ENCODE data around the gene ERCC6L2.

Gene ERCC6L2

DNA sequence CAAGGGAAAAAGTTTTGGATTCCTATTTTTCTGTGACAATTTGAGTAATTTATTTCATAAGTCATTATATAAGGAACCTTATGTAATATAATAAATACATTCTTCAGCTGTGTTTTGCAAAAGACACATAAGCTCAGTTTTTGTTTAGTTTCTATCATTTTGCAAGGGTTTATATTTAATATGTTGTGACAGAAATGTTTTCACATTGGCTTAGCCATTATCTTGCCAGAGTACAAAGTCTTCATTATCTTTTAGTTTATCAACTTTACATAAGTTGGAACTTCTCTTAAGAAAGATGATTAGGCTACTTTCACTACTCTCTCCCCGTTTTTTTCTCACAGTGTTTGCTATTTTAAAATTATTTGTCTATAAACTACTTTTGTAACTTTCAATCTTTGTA lies 54.8 kb downstream of the ERCC6L2 start:
- H3K36me3 ChIP-seq (ENCODE audit: insufficient read depth, low read length): peaks cover 15% of the 10 kb centered on the region

DNA sequence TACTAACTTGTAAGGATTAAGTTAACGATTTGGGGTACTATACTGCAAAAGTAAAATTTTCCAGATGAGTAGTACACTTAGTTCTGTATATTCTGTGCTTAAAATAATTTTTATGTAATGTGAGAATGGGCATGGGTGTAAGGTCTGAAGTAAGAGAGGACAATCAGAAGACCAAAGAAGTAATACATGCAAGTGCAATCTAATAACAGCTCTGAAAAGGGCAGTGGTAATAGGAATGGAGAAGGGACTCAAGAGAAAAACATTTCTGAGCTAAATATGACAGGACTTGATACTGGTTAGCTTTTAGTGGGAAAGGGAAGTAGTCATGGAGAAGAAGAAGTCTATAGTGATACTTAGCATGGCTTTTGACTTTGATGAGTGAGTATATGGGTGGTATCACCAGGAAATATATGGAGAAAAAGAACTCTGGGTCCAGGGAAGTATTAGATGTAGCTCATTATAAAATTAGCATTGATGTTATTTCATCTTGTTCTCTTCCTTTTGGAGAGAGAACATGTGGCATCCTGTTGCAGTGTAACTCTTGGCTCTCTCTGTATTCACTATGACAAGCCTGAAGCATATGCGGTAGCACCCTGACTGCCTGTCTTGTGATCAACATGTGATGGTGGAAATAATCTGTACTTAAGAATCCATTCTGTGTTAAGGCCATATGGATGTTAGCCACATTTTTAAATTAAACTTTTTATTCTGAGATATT lies 60.5 kb downstream of the ERCC6L2 start:
- H3K36me3 ChIP-seq (ENCODE audit: insufficient read depth, low read length): peaks cover 14% of the 10 kb centered on the region; the same call in 1 of the 2 replicates

More for the DNA sequence above, 54.8 kb downstream of the ERCC6L2 start:
- Histone ChIP-seq H3F3A (ENCODE audit: insufficient read depth, low read length) (no peaks in the 10 kb centered on the region), H3K9me3 (ENCODE audit: low read length) (no peaks in the 10 kb centered on the region), H3K9me2 (ENCODE audit: low read depth, low read length) (no peaks in the 10 kb centered on the region), H3K4me1 (ENCODE audit: insufficient read depth, low read length, severe bottlenecking) (no peaks in the 10 kb centered on the region), H3K27me3 (ENCODE audit: insufficient read depth, low read length) (no peaks in the 10 kb centered on the region), H4K20me1 (ENCODE audit: insufficient read depth, low read length) (no peaks in the 10 kb centered on the region), H3K9ac (ENCODE audit: low read length) (no peak overlapping the region), H3K4me3 (ENCODE audit: low read depth, low read length, poor library complexity, severe bottlenecking) (no peak overlapping the region), H3K79me2 (ENCODE audit: insufficient read depth, low read length) (no peaks in the 10 kb centered on the region), H2AFZ (ENCODE audit: low read length) (no peak overlapping the region), H3K27ac (ENCODE audit: low read depth, low read length, poor library complexity, severe bottlenecking) (no peak overlapping the region), H3K4me2 (ENCODE audit: low read length) (no peak overlapping the region)
- no peak for TF ChIP-seq EZH2 (IDR thresholded peaks at IDR 0.05; ENCODE audit: borderline replicate concordance, low read length)
- TF ChIP-seq, protein P1, sequence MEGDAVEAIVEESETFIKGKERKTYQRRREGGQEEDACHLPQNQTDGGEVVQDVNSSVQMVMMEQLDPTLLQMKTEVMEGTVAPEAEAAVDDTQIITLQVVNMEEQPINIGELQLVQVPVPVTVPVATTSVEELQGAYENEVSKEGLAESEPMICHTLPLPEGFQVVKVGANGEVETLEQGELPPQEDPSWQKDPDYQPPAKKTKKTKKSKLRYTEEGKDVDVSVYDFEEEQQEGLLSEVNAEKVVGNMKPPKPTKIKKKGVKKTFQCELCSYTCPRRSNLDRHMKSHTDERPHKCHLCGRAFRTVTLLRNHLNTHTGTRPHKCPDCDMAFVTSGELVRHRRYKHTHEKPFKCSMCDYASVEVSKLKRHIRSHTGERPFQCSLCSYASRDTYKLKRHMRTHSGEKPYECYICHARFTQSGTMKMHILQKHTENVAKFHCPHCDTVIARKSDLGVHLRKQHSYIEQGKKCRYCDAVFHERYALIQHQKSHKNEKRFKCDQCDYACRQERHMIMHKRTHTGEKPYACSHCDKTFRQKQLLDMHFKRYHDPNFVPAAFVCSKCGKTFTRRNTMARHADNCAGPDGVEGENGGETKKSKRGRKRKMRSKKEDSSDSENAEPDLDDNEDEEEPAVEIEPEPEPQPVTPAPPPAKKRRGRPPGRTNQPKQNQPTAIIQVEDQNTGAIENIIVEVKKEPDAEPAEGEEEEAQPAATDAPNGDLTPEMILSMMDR (IDR thresholded peaks at IDR 0.05; ENCODE audit: low read length): no peak

DNA sequence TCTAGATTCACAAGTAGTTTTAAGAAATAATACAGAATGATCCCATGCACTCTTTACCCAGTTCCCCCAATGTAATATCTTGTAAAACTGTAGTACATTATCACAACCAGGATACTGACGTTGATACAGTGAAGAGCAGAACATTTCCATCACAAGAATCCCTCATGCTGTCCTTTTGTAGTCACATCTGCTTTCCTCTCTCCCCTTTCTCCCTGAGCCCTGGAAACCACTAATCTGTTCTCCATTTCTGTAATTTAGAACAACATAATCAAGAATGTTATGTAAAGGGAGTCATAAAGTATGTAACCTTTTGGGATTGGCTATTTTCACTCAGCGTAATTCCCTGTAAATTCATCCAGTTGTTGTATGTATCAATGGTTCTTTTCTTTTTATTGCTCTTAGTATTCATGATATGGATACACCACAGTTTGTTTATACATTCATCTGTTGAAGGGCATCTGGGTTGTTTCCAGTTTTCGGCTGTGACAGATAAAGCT lies 61.1 kb downstream of the ERCC6L2 start:
- Histone ChIP-seq H4K20me1 (ENCODE audit: insufficient read depth, low read length) (no peaks in the 10 kb centered on the region), H3K27me3 (ENCODE audit: insufficient read depth, low read length) (no peaks in the 10 kb centered on the region), H3K36me3 (ENCODE audit: insufficient read depth, low read length) (peaks cover 20% of the 10 kb centered on the region), H3K9me2 (ENCODE audit: low read depth, low read length) (no peaks in the 10 kb centered on the region), H3K27ac (ENCODE audit: low read depth, low read length, poor library complexity, severe bottlenecking) (no peak overlapping the region), H3K79me2 (ENCODE audit: insufficient read depth, low read length) (no peaks in the 10 kb centered on the region), H3K9ac (ENCODE audit: low read length) (no peak overlapping the region), H2AFZ (ENCODE audit: low read length) (no peak overlapping the region), H3F3A (ENCODE audit: insufficient read depth, low read length) (no peaks in the 10 kb centered on the region), H3K4me1 (ENCODE audit: insufficient read depth, low read length, severe bottlenecking) (no peaks in the 10 kb centered on the region), H3K4me3 (ENCODE audit: low read depth, low read length, poor library complexity, severe bottlenecking) (no peak overlapping the region), H3K4me2 (ENCODE audit: low read length) (no peak overlapping the region), H3K9me3 (ENCODE audit: low read length) (no peaks in the 10 kb centered on the region)
- TF ChIP-seq, protein P1 (IDR thresholded peaks at IDR 0.05; ENCODE audit: low read length): no peak

More for the DNA sequence above, 60.5 kb downstream of the ERCC6L2 start:
- no peak overlapping the region for H3K27ac ChIP-seq (ENCODE audit: low read depth, low read length, poor library complexity, severe bottlenecking)
- no peak overlapping the region for H3K4me3 ChIP-seq (ENCODE audit: low read depth, low read length, poor library complexity, severe bottlenecking)
- H3F3A ChIP-seq (ENCODE audit: insufficient read depth, low read length): no peaks in the 10 kb centered on the region
- no peak overlapping the region for H2AFZ ChIP-seq (ENCODE audit: low read length)
- H3K4me2 ChIP-seq (ENCODE audit: low read length): no peak overlapping the region
- H3K4me1 ChIP-seq (ENCODE audit: insufficient read depth, low read length, severe bottlenecking): no peaks in the 10 kb centered on the region
- no peak overlapping the region for H3K9ac ChIP-seq (ENCODE audit: low read length)
- no peaks in the 10 kb centered on the region for H3K9me2 ChIP-seq (ENCODE audit: low read depth, low read length)
- TF ChIP-seq, protein P1 (IDR thresholded peaks at IDR 0.05; ENCODE audit: low read length): no peak
- TF ChIP-seq EZH2 (IDR thresholded peaks at IDR 0.05; ENCODE audit: borderline replicate concordance, low read length): no peak
- H3K79me2 ChIP-seq (ENCODE audit: insufficient read depth, low read length): no peaks in the 10 kb centered on the region
- H3K27me3 ChIP-seq (ENCODE audit: insufficient read depth, low read length): no peaks in the 10 kb centered on the region
- H3K9me3 ChIP-seq (ENCODE audit: low read length): no peaks in the 10 kb centered on the region
- no peaks in the 10 kb centered on the region for H4K20me1 ChIP-seq (ENCODE audit: insufficient read depth, low read length)

Data from OCI-LY1 (cell line).